GM12878 (cell line): ENCODE measurements around the gene SIN3A.
A peak's percentile ranks its signal among the peaks of the same experiment; 100 is the strongest.

Experiments used
- CTCF ChIP-seq, 3 experiments: IDR thresholded peaks in 2 of 3; conservative IDR thresholded peaks in 1 of 3; 2 replicates each; pipeline ENCODE4 v1.5.1; 2011; ENCODE audit warnings: low read depth in 3 of 3, low read length in 3 of 3, mild to moderate bottlenecking in 3 of 3, control low read depth in 2 of 3, moderate library complexity in 2 of 3, inconsistent platforms in 1 of 3, mixed read lengths in 1 of 3; ENCODE audit not compliant: control insufficient read depth in 2 of 3, insufficient read depth in 1 of 3; ENCODE audit errors: extremely low read depth in 1 of 3
- RELA ChIP-seq: fragments of 450-650 bp; IDR thresholded peaks from 2 replicates; pipeline ENCODE4 v1.8.0; 2014; ENCODE audit warnings: borderline replicate concordance; ENCODE audit not compliant: partially characterized antibody
- REST ChIP-seq: IDR thresholded peaks from 2 replicates; pipeline ENCODE4 v1.6.1; 2012; ENCODE audit warnings: mild to moderate bottlenecking, low read depth, low read length
- SRF ChIP-seq, 2 experiments: IDR thresholded peaks; 2 replicates each; pipeline ENCODE4 v1.6.1; 2011; ENCODE audit warnings: low read depth in 2 of 2, low read length in 2 of 2, mild to moderate bottlenecking in 1 of 2, moderate library complexity in 1 of 2
- TAF1 ChIP-seq: IDR thresholded peaks from 2 replicates; pipeline ENCODE4 v1.6.1; 2011; ENCODE audit warnings: mild to moderate bottlenecking, low read depth, low read length, borderline replicate concordance
- USF1 ChIP-seq: IDR thresholded peaks from 2 replicates; pipeline ENCODE4 v1.6.1; 2011; ENCODE audit warnings: borderline replicate concordance, low read depth, mild to moderate bottlenecking, moderate library complexity, mixed read lengths, low read length; ENCODE audit not compliant: insufficient read depth; ENCODE audit errors: extremely low read length
- ZBTB33 ChIP-seq: fragments of 450-650 bp; IDR thresholded peaks from 2 replicates; pipeline ENCODE4 v1.6.1; 2017; ENCODE audit warnings: mild to moderate bottlenecking

- TF ChIP-seq TAF1 (peak; percentile 63; the same call in 1 of the 2 replicates), CTCF (IDR thresholded peaks at IDR 0.05 in 2 of 3, conservative IDR thresholded peaks at IDR 0.05 in 1 of 3; ENCODE audit: control insufficient read depth in 2 of 3, extremely low read depth in 1 of 3, insufficient read depth in 1 of 3, low read depth in 3 of 3, low read length in 3 of 3) (no peak), RELA (no peak), ZBTB33 (no peak), SRF (IDR thresholded peaks at IDR 0.05; ENCODE audit: low read depth in 2 of 2, low read length in 2 of 2) (no peak), REST (no peak), USF1 (no peak)
Observed at GRCh38 chr15:75455982-75456531, 4.6 kb upstream of the SIN3A start.
